Activated naive CD4-positive, alpha-beta T cell treated with anti-CD3 and anti-CD28 coated beads, Interleukin-2, amount 50 U/mL, for 72 hours (primary cell): ENCODE data around the gene SSBP3. TPM values are rescaled to one million over a fixed set of nuclear protein-coding genes. Genes with fewer than 3 reads are reported as not detected.

Source experiments
- ATAC-seq, 2 donors: fragments of 150-1000 bp; cut with Tn5 transposase; 2 replicates each; pipeline ENCODE4 v1.10.0; 2021; ENCODE audit warnings: mild to moderate bottlenecking in 2 of 2, moderate library complexity in 2 of 2
- DNase-seq, 2 donors: peaks; one replicate each; pipeline ENCODE4 v3.0.0; 2021 to 2022; ENCODE audit warnings: low spot score in 2 of 2
- H3K27ac Mint-ChIP-seq, 2 donors: one replicate each; pipeline ENCODE4 v1.8.0; 2022; ENCODE audit warnings: mild to moderate bottlenecking in 2 of 2, mixed read lengths in 2 of 2
- H3K36me3 Mint-ChIP-seq, 2 donors: one replicate each; pipeline ENCODE4 v1.8.0; 2022; ENCODE audit warnings: mixed read lengths in 2 of 2
- H3K9me3 Mint-ChIP-seq, 2 donors: one replicate each; pipeline ENCODE4 v1.8.0; 2022; ENCODE audit warnings: mixed read lengths in 2 of 2
- total RNA-seq, 2 donors: library from RNA; stranded (reverse); gene quantifications; one replicate each; pipeline ENCODE4 v1.2.3, GENCODE V29; 2022

SSBP3 gene
- total RNA-seq, 2 donors from 2014 or later = 66.1 to 80.4 TPM

- Mint-ChIP-seq H3K36me3 (peaks cover 0 to 4% of the 10 kb centered on the region in 2 donors), H3K9me3 (no peaks in the 10 kb centered on the region), H3K27ac (no peak overlapping the region)
- DNase-seq = no peak
- no peak for ATAC-seq
Measured at GRCh38 chr1:54338464-54338863, 67.7 kb downstream of the SSBP3 start.

- no peaks in the 10 kb centered on the region for H3K9me3 Mint-ChIP-seq
- ATAC-seq = no peak
- no peak for DNase-seq
- peaks cover 0 to 4% of the 10 kb centered on the region in 2 donors for H3K36me3 Mint-ChIP-seq
- peak overlapping the region in 1 of 2 donors; percentile 44 for H3K27ac Mint-ChIP-seq
Measured at GRCh38 chr1:54337928-54338327, 68.3 kb downstream of the SSBP3 start.

GRCh38 chr1:54337034-54337433, 69.2 kb downstream of the SSBP3 start:
- Mint-ChIP-seq H3K27ac (peak overlapping the region in 1 of 2 donors; percentile 44), H3K9me3 (no peaks in the 10 kb centered on the region), H3K36me3 (peaks cover 0 to 4% of the 10 kb centered on the region in 2 donors)
- ATAC-seq = no peak
- DNase-seq = no peak

- ATAC-seq (no peak), DNase-seq (no peak)
- no peaks in the 10 kb centered on the region for H3K9me3 Mint-ChIP-seq
- H3K27ac Mint-ChIP-seq = peak overlapping the region; percentile 22 to 64
- peaks cover 0 to 4% of the 10 kb centered on the region in 2 donors for H3K36me3 Mint-ChIP-seq
Measured at GRCh38 chr1:54336116-54336515, 70.1 kb downstream of the SSBP3 start.

GRCh38 chr1:54335755-54336108, 70.5 kb downstream of the SSBP3 start:
- H3K36me3 Mint-ChIP-seq = peaks cover 0 to 4% of the 10 kb centered on the region in 2 donors
- H3K9me3 Mint-ChIP-seq = no peaks in the 10 kb centered on the region
- ATAC-seq (no peak), DNase-seq (no peak)
- peak overlapping the region in 1 of 2 donors; percentile 64 for H3K27ac Mint-ChIP-seq

- ATAC-seq = no peak
- DNase-seq = no peak
- H3K36me3 Mint-ChIP-seq = peaks cover 0 to 4% of the 10 kb centered on the region in 2 donors
- H3K9me3 Mint-ChIP-seq = no peaks in the 10 kb centered on the region
- H3K27ac Mint-ChIP-seq = peak overlapping the region in 1 of 2 donors; percentile 64
Measured at GRCh38 chr1:54335011-54335754, 71.0 kb downstream of the SSBP3 start.

GRCh38 chr1:54332781-54333585, 73.2 kb downstream of the SSBP3 start:
- Mint-ChIP-seq H3K36me3 (peaks cover 0 to under 1% of the 10 kb centered on the region in 2 donors), H3K9me3 (no peaks in the 10 kb centered on the region), H3K27ac (no peak overlapping the region)
- DNase-seq = no peak
- no peak for ATAC-seq

GRCh38 chr1:54331843-54332463, 74.2 kb downstream of the SSBP3 start:
- Mint-ChIP-seq H3K36me3 (no peaks in the 10 kb centered on the region), H3K9me3 (no peaks in the 10 kb centered on the region), H3K27ac (peak overlapping the region in 1 of 2 donors; percentile 15)
- DNase-seq = no peak
- ATAC-seq = no peak

- no peaks in the 10 kb centered on the region for H3K36me3 Mint-ChIP-seq
- ATAC-seq = no peak
- no peaks in the 10 kb centered on the region for H3K9me3 Mint-ChIP-seq
- no peak for DNase-seq
- peak overlapping the region in 1 of 2 donors; percentile 6 for H3K27ac Mint-ChIP-seq
Measured at GRCh38 chr1:54331091-54331772, 75.0 kb downstream of the SSBP3 start.

GRCh38 chr1:54329312-54330003, 76.7 kb downstream of the SSBP3 start:
- DNase-seq (no peak), ATAC-seq (no peak)
- Mint-ChIP-seq H3K36me3 (no peaks in the 10 kb centered on the region), H3K9me3 (no peaks in the 10 kb centered on the region), H3K27ac (peak overlapping the region in 1 of 2 donors; percentile 22)

- DNase-seq = no peak
- Mint-ChIP-seq H3K36me3 (no peaks in the 10 kb centered on the region), H3K9me3 (no peaks in the 10 kb centered on the region), H3K27ac (peak overlapping the region in 1 of 2 donors; percentile 92)
- no peak for ATAC-seq
Measured at GRCh38 chr1:54328066-54328636, 78.0 kb downstream of the SSBP3 start.

GRCh38 chr1:54327386-54328065, 78.7 kb downstream of the SSBP3 start:
- no peaks in the 10 kb centered on the region for H3K9me3 Mint-ChIP-seq
- ATAC-seq (no peak), DNase-seq (no peak)
- H3K27ac Mint-ChIP-seq = peak overlapping the region; percentile 15 to 92
- no peaks in the 10 kb centered on the region for H3K36me3 Mint-ChIP-seq

- Mint-ChIP-seq H3K9me3 (no peaks in the 10 kb centered on the region), H3K27ac (peak overlapping the region; percentile 15 to 93), H3K36me3 (no peaks in the 10 kb centered on the region)
- ATAC-seq = no peak
- no peak for DNase-seq
Measured at GRCh38 chr1:54326543-54327385, 79.4 kb downstream of the SSBP3 start.

- Mint-ChIP-seq H3K9me3 (no peaks in the 10 kb centered on the region), H3K27ac (peak overlapping the region in 1 of 2 donors; percentile 15), H3K36me3 (no peaks in the 10 kb centered on the region)
- no peak for ATAC-seq
- no peak for DNase-seq
Measured at GRCh38 chr1:54325703-54326461, 80.3 kb downstream of the SSBP3 start.
